Left renal pelvis (tissue), 4 donors: ENCODE measurements around the gene ARNT2. TPM values are rescaled to one million over a fixed set of nuclear protein-coding genes. Genes with fewer than 3 reads are reported as not detected.
"Not testable (repeated sequence)": the region's sequence is repeated elsewhere in the genome, so short reads cannot be mapped to it uniquely, and the experiment has no call there.

Experiments
- DNase-seq, 4 donors: peaks; one replicate each; pipeline ENCODE4 v3.0.0-alpha.2; 2013; ENCODE audit warnings: low read depth in 4 of 4, low spot score in 3 of 4
- polyA plus RNA-seq, 4 donors: library from polyadenylated mRNA; unstranded; fragments of 120-200 nt; gene quantifications; one replicate each; pipeline ENCODE4 v1.2.1, GENCODE V29; 2013; ENCODE audit not compliant: insufficient read length in 4 of 4

The ARNT2 gene
- polyA plus RNA-seq, 4 donors: 26.7 to 61.5 (median 54.8) TPM

DNA sequence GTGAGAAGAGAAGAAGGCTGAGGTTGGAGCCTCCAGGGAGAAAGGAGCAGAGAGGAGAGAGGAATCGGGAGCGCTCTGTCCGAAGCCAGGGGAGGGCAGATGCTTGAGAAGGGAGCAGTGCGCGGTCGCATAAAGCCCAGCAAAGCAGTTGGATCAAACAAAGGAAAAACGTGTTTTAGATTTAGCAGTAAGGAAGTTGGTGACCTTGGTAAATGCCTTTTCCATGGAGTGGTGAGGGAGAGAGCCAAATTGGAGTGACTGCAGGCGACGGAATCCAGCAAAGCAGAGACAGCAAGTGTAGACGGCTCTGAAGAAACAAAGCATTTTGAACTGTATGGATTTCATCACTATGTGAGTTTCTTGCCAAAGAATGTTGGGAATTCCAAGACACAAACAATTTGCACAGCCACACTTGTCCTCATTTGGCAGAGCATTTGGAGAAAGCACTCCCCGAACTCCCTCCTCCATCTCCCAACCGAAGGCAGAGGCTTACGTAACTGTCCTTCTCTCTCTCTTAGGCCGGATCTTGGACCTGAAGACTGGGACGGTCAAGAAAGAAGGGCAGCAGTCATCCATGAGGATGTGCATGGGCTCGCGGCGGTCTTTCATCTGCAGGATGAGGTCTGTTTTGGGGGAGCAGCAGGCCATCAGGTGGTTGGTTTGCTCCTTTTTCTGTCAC is 103.6 kb downstream of the ARNT2 start:
- no peak for DNase-seq

DNA sequence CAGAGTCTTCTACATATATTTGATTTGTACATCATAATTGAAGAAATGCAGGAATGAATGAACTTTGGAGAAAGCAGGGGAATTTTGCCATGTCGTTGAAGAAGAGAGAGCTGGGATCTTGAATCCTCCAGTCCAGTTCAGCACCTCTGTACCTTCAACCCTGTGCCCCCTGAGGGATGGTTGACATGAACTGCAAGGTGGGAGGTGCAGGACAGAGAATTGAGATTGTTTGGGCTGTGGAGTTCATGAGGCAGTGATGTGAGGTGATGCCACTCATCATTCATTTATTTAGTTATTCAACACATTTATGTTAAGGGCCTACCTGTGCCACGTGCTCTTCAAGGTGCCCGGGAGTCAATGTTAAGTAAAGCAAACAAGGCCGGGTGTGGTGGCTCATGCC is 104.6 kb downstream of the ARNT2 start:
- DNase-seq: no peak

DNA sequence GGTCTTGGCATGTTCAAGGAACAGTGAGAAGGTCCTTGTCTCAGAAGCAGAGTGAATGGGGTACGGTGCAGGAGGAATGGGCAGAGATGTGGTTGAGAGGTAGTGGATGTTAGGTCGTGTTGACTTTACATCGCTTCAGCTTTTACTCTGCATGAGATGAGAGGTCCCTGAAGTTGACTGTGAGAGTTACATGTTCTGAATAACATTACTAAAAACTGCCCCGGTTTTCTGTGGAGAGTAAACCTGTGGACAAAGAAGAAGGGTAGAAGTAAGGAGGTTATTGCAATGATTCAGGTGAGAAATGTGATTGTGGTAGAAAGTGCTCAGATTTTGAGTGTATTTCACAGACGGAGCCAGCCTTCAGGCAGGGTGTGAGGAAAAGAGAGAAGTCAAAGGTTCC is 105.6 kb downstream of the ARNT2 start:
- no peak for DNase-seq

DNA sequence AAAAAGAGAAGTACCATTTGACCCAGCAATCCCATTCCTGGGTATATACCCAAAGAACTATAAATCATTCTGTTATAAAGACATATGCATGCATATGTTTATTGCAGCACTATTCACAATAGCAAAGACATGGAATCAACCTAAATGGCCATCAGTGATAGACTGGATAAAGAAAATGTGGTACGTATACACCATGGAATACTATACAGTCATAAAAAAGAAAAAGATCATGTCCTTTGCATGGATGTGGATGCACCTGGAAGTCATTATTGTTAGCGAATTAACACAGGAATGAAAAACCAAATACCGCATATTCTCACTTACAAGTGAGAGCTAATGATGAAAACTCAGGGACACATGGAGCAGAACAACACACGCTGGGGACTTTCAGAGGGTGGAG is 106.8 kb downstream of the ARNT2 start:
- DNase-seq: not testable (repeated sequence)

DNA sequence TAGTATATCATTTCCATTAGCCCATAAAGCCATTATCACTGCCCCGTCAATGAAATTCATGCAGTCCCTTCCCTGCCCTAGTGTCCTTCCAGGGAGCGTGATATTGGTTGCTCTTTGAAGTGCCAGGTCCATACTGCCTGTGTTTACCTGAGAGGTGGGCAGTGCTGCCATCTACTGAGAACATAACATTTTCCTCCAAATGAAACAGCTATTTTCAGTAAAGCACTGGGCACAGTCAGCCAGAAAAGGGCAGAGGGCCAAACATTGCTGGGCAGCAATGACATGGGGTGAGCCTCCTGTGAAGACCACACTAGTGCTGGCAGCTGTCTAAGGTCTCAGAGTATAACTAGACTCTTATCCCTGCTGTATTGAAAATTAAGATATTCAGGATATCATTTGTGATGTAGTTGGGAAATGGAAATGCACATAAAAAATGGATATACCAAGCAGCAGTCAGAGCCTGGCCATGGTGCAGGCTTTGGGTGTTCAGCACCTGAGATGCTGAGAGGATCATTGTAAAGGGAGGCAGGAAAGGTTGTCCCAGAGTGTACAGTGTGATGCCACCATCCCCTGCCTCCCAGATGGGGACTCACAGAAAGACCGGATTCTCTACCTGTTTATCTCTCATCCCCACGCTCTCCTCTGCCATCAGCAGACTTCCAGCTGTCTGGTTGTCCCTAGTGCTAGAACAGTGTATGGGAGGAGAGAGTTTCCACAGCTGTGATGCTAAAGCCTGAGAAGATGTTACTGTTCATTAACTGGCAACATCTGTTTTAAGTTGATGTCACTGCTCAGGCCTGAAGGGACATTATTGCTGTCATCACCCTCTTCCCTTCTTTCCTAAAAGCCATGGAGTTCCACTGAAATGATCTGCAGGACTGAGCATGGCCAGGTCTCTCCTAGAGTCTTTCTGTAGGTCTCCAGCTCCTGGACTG is 108.8 kb downstream of the ARNT2 start:
- no peak for DNase-seq

DNA sequence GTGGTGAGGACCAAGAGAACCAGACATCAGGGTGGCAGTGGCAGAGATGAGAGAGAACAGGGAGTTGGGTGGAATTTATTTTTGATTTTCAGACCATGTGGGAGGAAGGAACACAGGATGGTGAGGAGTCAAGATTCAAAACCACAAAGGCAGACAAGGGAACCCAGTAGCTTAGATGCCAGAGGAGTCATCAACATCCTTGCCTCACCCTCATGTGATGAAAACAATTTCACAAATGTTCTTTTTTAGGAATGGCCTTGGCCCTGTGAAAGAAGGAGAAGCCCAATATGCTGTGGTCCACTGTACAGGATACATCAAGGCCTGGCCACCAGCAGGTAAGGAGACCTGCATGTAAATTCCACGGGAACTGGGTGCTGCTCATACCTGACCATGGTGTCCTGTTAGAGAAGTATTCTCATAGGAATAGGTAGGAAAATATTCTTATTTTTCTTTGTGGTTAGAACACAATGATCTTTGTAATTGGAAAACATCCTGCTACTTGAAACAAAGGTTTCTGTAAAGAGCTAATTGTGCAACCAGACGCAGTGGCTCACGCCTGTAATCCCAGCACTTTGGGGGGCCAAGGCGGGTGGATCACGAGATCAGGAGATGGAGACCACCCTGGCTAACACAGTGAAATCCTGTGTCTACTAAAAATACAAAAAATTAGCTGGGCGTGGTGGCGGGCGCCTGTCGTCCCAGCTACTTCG is 110.0 kb downstream of the ARNT2 start:
- no peak for DNase-seq

DNA sequence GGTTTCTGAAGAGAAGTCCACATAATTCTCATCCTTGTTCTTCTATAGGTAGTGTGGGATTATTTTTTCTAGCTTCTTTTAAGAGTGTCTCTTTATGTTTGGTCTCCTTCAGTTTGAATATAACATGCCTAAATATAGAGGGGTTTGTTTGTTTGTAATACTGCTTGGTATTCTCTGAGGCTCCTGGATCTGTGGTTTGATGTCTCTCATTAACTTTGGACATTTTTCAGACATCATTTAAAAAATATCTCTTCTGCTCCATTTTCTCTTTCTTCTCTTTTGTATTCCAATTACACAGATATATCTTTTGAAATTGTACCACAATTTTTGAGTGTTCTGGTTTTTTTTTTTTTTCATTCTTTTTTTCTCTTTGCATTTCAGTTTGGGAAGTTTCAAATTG is 113.1 kb downstream of the ARNT2 start:
- no peak for DNase-seq

DNA sequence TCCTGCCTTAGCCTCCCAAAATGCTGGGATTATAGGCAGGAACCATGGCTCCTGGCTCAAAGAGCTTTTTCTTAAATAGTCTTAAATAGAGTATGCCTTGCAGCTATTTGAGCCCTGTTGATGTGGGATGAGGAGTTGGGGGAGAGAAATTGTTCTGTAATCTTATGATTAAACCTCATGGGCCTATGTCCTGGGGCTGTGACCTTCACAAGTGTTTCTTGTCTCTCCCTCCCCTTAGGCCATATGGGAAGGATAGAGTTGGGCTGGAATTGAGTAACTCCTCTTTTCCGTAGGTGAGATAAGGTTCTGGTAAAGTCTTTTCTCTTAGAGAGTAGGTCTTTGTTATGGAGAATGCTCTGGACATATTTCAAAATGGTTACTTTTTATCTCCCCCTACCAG is 114.3 kb downstream of the ARNT2 start:
- no peak for DNase-seq

DNA sequence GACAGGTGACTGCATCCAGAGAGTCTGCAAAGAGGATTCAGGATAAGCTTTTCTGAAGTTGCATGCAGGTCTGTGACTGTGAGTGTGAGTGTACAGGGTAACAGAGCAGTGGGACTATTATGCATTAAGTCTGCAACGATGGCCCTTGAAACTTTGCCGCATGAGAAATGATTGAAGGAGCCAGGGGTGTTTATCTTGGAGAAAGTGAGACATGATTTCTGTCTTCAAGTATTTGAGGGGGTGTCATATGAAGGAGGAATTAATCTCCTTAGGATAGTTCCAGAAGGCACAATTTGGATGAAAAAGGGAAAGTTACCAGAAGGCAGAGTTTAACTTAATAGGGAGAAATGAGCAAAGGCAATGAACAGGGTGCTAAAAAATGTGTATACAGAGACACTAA is 119.6 kb downstream of the ARNT2 start:
- no peak for DNase-seq

DNA sequence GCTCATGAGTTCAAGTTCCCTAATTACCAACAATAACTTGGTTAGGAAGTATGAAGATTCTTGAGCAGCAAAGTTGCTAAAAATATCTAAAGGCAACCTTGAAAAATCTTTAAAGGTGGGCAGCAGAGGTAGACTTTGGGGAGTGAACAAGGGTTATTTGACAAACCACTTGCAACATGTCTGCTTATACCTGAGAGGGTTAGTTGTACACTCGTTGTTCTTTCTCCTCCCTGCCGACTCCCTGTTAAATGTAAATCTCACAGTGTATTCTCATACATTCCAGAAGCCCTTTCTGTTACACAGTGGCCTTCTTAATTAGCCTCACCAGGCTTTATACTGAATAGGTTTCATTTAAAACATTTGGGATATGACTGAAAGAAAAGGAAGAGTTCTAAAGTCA is 121.7 kb downstream of the ARNT2 start:
- no peak for DNase-seq

DNA sequence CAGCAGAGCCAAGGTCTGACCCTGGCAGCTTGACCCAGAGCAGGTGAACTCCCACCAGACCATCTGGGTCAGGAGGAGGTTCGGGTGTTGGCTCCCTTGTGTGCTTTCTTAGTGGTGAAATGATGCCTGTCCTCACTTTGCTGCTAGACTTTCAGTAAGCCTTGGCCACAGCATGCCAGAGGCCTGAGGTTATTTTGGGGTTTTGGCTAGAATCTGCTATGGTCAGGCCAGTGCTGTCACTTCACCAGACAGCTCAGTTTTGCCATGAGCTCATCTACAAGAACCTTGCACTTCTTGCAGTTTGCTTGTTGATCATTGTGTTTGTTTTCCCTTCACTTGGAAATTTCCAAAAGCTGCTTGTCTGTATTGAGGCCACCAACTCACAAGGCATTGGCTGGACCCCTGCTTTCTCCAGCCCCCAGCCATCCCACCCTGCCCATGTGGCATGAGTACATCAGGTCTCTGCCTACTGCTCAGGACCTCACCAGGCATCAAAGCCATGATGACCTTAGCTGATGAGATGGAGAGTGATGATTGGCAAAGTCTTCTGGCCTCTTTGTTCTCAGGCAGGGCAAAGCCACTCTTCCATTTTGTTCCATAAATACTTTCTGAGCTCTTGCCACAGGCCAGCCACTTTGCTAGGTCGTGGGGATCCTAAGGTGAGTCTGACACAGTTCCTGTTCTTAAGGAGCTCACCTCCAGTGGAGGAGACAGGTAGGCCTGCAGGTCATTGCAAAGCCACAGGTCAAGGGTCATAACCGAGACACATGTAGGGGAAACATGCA is 122.6 kb downstream of the ARNT2 start:
- no peak for DNase-seq

DNA sequence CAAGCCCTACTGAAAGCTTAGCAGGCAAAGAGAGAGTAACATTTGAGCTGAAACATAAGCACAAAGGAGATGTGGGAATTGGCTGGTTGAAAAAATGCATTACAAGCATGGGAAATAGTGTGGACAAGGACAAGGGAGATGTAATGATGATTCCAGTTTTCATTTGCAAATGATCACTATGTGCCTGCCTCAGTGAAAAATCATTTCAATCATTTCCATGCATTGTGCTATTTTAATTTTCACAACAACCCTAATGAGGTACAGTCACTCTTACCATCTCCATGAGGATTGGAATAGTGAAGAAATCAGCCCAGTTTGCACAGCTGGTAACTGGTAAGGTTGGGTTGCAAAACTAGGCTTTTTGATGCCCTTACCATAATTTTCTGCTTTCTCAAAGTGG is 123.2 kb downstream of the ARNT2 start:
- no peak for DNase-seq

DNA sequence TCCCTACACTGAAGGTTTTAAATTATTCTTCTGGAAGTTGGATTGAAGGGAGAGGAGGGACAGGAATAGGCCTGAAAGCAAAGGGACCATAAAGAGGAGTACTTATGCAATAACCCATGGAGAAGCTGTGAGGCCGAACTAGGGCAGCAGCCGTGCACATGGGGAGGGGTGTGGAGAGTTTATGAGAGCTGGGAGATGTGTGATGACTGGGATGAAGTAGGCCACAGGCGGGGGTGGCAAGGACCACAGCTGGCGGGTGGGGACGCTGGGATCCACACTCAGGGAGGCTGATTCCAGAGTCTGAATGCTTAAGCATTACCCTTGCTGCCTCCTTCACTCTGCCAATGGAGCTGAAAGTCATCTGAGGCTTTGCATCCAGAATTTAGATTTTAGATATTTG is 123.8 kb downstream of the ARNT2 start:
- DNase-seq: no peak

DNA sequence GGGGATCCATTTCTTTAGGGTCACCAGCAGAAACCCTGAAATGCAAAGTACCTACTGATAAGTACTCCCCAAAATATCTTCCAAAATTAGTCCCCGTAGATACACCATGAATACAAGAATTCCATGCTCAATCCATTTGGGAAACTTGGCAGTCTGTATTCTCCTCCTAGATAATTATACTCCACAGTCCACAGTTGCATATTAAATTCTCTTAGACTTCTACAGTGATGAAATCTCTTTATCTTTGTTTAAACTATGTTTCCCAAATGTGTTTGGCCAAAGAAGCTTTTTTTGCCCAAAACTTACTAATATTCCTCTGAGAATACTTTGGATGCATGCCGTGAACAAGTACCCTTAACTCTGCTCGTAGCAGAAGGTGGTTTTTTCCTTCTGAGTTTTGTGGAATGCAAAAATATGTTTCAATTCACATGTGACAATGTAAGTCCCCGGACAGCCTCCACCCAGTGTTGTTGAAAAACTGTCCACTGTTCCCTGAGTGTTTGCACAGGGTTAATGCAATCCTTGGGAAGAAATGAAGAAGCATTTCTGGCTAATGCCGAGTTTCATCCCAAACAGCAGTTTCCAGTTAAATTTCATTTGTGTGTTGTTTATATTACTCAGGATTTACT is 126.7 kb downstream of the ARNT2 start:
- no peak for DNase-seq

DNA sequence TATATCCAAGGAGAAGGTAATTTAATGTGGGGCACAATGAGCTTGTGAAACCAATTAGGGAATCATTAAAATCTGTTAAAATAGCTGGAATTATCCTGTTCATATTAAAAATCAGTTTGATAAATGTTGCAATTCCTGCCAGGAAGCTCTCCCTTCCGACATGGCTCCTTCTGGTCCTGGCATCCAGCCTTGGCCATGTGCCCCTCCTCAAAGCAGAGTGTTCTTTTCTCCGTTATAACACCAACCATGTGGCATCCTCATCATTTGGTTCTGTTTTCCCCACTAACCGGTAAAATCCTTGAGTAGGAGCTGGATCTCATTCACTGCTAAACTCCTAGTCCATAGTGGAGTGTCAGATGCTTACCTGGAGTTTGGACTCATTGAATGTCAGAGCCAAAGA is 127.2 kb downstream of the ARNT2 start:
- no peak for DNase-seq

DNA sequence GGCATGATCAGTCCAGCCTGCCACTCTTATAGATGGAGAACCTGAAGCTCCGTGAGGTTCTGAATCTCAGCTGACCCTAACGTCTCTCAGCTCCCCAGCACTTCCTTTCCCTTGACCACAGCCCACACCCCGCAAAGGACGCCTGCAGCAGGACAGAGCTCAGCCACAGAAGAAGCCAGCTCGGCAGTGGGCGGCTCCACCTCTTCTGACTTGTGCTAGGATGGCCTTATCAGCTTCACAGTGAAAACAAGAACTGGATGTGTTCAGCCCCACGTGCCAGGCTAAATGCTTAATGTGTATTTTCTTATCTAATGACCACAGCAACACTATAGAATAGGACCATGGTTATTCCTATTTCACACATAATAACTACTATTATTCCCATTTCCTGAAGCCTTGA is 127.6 kb downstream of the ARNT2 start:
- DNase-seq: no peak

DNA sequence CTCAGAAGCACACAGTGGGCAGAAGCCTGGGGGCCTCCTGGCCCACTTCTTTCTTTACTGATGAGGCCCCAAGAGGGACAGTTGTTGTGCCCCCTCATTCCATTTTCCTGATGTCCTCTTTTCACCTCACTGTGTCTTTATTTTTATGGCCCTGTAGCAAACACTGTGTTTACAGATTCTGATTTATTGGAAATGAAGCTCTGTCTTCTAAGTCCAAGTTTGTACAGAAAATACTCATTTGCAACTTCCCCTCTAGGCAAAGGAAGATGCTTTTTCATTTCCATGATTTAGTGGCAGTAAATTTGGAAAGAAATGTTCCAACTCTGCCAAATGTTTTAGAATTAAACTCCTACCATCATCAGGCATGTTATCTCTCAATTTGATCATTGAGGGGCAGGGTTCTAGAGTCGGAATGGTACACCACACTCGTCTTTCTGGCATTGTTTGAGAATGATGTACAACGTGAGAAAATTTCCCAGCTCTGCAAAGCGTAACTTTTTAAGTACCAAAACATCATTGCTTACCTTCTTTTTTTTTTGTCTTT is 129.7 kb downstream of the ARNT2 start:
- no peak for DNase-seq

DNA sequence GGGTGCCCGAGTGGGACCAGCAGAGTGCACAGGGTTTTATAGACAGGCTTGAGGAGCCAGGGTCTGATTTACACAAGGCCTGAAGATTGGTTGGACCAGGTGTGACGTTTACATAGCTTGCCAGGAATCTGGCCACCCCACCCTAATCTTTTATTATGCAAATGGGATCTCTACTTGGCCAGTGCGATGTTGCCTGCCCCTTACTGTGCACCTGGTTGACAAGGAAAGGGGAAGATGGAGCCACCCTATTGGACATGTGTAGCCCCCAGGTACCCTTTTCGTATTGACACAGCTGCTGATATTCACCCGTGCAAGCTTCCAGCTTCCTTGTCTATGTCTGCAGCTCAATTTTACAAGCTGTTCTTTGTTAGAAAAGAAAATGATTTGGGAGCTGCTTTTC is 132.0 kb downstream of the ARNT2 start:
- DNase-seq: no peak

DNA sequence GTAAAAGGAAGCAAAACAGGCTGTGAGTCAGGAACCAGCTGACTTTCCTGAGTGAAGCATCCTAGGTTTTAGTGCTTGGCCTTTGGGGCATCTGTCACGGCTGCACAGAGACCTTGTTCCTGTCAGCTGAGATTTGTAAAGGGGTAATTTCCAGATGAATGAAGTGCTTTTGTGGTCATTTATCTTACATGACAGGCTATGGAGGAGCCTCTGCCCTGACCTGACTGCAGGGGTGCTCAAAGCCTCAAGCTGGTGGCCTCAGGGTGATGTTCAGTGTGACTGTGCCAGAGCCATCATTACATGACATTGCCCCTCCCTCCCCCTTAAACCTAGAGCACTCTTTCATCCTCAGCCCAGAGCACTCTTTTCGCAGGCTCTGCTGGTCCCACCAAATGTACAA is 132.5 kb downstream of the ARNT2 start:
- DNase-seq: no peak

DNA sequence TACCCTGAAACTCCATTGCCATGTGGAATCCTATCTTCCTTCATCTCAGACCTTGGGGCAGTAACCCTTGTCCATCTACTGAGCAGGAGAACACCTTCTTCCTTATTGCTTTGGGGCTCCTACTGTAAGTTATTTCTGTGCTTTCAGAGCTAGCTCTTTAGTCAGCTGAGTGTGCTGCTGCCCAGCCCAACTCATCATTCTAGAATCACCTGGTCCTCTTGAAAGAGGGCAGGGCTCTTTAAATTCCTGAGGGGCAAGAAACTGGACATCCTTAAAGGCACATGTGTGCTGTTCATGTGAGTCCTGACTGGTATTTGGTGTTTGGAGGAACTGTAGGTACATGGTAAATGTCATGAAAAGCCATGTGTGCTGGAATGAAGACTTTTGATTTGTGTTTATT is 140.9 kb downstream of the ARNT2 start:
- no peak for DNase-seq
